ENCODE results near the gene ZNF277.

DNA sequence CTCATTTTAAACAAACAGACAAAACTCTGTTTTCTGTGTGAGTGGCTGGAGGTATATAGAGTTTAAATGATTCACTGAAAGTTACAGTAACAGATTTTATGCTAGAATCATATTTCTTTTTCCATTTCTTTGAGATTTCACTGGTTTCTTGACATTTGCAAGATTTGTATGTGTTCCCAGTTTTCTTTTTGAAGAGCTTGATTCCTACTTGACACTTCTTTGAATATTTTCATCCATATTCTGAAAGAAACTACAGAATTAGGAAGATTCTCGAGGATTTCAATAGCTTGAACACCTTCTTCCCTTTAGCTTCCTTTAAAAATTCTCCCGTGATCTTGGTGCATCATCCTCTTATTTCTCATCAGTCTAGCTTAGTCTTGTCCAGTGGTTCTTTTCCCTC, 93.6 kb downstream of the ZNF277 start:
- TF ChIP-seq, protein P1, sequence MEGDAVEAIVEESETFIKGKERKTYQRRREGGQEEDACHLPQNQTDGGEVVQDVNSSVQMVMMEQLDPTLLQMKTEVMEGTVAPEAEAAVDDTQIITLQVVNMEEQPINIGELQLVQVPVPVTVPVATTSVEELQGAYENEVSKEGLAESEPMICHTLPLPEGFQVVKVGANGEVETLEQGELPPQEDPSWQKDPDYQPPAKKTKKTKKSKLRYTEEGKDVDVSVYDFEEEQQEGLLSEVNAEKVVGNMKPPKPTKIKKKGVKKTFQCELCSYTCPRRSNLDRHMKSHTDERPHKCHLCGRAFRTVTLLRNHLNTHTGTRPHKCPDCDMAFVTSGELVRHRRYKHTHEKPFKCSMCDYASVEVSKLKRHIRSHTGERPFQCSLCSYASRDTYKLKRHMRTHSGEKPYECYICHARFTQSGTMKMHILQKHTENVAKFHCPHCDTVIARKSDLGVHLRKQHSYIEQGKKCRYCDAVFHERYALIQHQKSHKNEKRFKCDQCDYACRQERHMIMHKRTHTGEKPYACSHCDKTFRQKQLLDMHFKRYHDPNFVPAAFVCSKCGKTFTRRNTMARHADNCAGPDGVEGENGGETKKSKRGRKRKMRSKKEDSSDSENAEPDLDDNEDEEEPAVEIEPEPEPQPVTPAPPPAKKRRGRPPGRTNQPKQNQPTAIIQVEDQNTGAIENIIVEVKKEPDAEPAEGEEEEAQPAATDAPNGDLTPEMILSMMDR (IDR thresholded peaks at IDR 0.05), result no peak
- no peak for TF ChIP-seq POLR2A (IDR thresholded peaks at IDR 0.05)
